Neural progenitor cell (in vitro differentiated cells): ENCODE data around the gene CADM1. TPM values are rescaled to one million over a fixed set of nuclear protein-coding genes. Genes with fewer than 3 reads are reported as not detected.

ENCODE experiments used
- DNase-seq: peaks from one replicate; pipeline ENCODE4 v3.0.0-alpha.2; 2016; ENCODE audit warnings: low spot score
- H2AFZ ChIP-seq: fragments of 200-600 bp; sonication (generic); replicated peaks from 2 replicates; pipeline ENCODE4 v1.6.1; 2016; ENCODE audit warnings: antibody characterized with exemption
- H3F3A ChIP-seq: fragments of 200-600 bp; sonication (generic); 2 replicates; pipeline ENCODE4 v1.6.1; 2016; ENCODE audit warnings: antibody characterized with exemption, low read depth
- H3K27ac ChIP-seq: fragments of 200-600 bp; sonication (generic); 2 replicates; pipeline ENCODE4 v1.5.1; 2016; ENCODE audit warnings: mild to moderate bottlenecking
- H3K27me3 ChIP-seq: fragments of 200-600 bp; sonication (generic); 2 replicates; pipeline ENCODE4 v1.6.1; 2016; ENCODE audit warnings: mild to moderate bottlenecking, moderate library complexity
- H3K36me3 ChIP-seq: fragments of 200-600 bp; sonication (generic); 2 replicates; pipeline ENCODE4 v1.5.1; 2016
- H3K4me1 ChIP-seq: fragments of 200-600 bp; sonication (generic); 2 replicates; pipeline ENCODE4 v1.6.1; 2016; ENCODE audit warnings: mixed run types
- H3K4me2 ChIP-seq: fragments of 200-600 bp; sonication (generic); 2 replicates; pipeline ENCODE4 v1.6.1; 2016
- H3K4me3 ChIP-seq: fragments of 200-600 bp; sonication (generic); 2 replicates; pipeline ENCODE4 v1.5.1; 2016
- H3K79me2 ChIP-seq: fragments of 200-600 bp; sonication (generic); 2 replicates; pipeline ENCODE4 v1.6.1; 2016; ENCODE audit warnings: low read depth
- H3K9ac ChIP-seq: fragments of 200-600 bp; sonication (generic); 2 replicates; pipeline ENCODE4 v1.6.1; 2016
- H3K9me3 ChIP-seq: fragments of 200-600 bp; sonication (generic); 2 replicates; pipeline ENCODE4 v1.5.1; 2016; ENCODE audit warnings: low read depth
- H4K20me1 ChIP-seq: fragments of 200-600 bp; sonication (generic); 2 replicates; pipeline ENCODE4 v1.6.1; 2016; ENCODE audit warnings: low read depth
- H3K27ac Mint-ChIP-seq: 3 replicates; pipeline ENCODE4 v1.8.0; 2021; ENCODE audit warnings: mixed read lengths
- H3K27me3 Mint-ChIP-seq: 2 replicates; pipeline ENCODE4 v1.8.0; 2022; ENCODE audit warnings: low read depth, mild to moderate bottlenecking, inconsistent platforms, moderate library complexity, mixed read lengths; ENCODE audit not compliant: insufficient read depth
- H3K36me3 Mint-ChIP-seq: 3 replicates; pipeline ENCODE4 v1.8.0; 2021; ENCODE audit warnings: mixed read lengths
- H3K4me1 Mint-ChIP-seq: 3 replicates; pipeline ENCODE4 v1.8.0; 2021; ENCODE audit warnings: mixed read lengths
- H3K4me3 Mint-ChIP-seq: 3 replicates; pipeline ENCODE4 v1.8.0; 2021; ENCODE audit warnings: mild to moderate bottlenecking, moderate library complexity, mixed read lengths
- H3K9me3 Mint-ChIP-seq: 3 replicates; pipeline ENCODE4 v1.8.0; 2020; ENCODE audit warnings: mixed read lengths
- CTCF ChIP-seq: fragments of 200-600 bp; sonication (generic); IDR thresholded peaks from 2 replicates; pipeline ENCODE4 v1.5.1; 2017; ENCODE audit warnings: antibody characterized with exemption, mild to moderate bottlenecking
- EZH2 ChIP-seq: fragments of 200-600 bp; sonication (generic); IDR thresholded peaks from 2 replicates; pipeline ENCODE4 v1.6.1; 2017; ENCODE audit warnings: antibody characterized with exemption, mild to moderate bottlenecking, moderate library complexity
- EZH2phosphoT487 ChIP-seq: fragments of 200-600 bp; sonication (generic); IDR thresholded peaks from 2 replicates; pipeline ENCODE4 v1.6.1; 2017; ENCODE audit warnings: antibody characterized with exemption
- total RNA-seq: library from RNA; depleted of rRNA; stranded (reverse); fragments of >200 nt; gene quantifications from 2 replicates; pipeline ENCODE4 v1.2.3, GENCODE V29; 2015; ENCODE audit warnings: low replicate concordance

Gene CADM1
- total RNA-seq, 1 donor from 2014 or later, result 123 TPM

GRCh38 chr11:115244296-115244695 lies 259.9 kb downstream of the CADM1 start:
- H3K4me2 ChIP-seq, result no peak overlapping the region
- no peaks in the 10 kb centered on the region for H3K36me3 ChIP-seq
- no peaks in the 10 kb centered on the region for H3K9me3 ChIP-seq
- H2AFZ ChIP-seq, result no peak overlapping the region
- no peaks in the 10 kb centered on the region for H3K79me2 ChIP-seq
- TF ChIP-seq EZH2 (no peak), CTCF (no peak), EZH2phosphoT487 (no peak)
- H3K36me3 Mint-ChIP-seq, result peaks cover 1% of the 10 kb centered on the region
- no peak overlapping the region for H3K27ac ChIP-seq
- peaks cover 4% of the 10 kb centered on the region for H3K4me1 ChIP-seq
- peaks cover 5% of the 10 kb centered on the region for H3K4me1 Mint-ChIP-seq
- peaks cover 2% of the 10 kb centered on the region for H3K27me3 Mint-ChIP-seq
- no peaks in the 10 kb centered on the region for H4K20me1 ChIP-seq
- no peak for DNase-seq
- no peak overlapping the region for H3K4me3 ChIP-seq
- H3K27me3 ChIP-seq, result no peaks in the 10 kb centered on the region
- H3K27ac Mint-ChIP-seq, result no peak overlapping the region
- H3K9ac ChIP-seq, result no peak overlapping the region
- H3K9me3 Mint-ChIP-seq, result no peaks in the 10 kb centered on the region
- H3F3A ChIP-seq, result no peaks in the 10 kb centered on the region
- H3K4me3 Mint-ChIP-seq, result no peak overlapping the region

GRCh38 chr11:115242982-115243381 lies 261.2 kb downstream of the CADM1 start:
- Histone ChIP-seq H2AFZ (no peak overlapping the region), H3K4me1 (peaks cover 4% of the 10 kb centered on the region), H3K36me3 (no peaks in the 10 kb centered on the region), H3K27me3 (no peaks in the 10 kb centered on the region), H4K20me1 (no peaks in the 10 kb centered on the region), H3K4me3 (no peak overlapping the region), H3K9ac (no peak overlapping the region), H3K27ac (no peak overlapping the region), H3K4me2 (no peak overlapping the region), H3F3A (no peaks in the 10 kb centered on the region), H3K9me3 (no peaks in the 10 kb centered on the region), H3K79me2 (no peaks in the 10 kb centered on the region)
- TF ChIP-seq CTCF (no peak), EZH2 (no peak), EZH2phosphoT487 (no peak)
- Mint-ChIP-seq H3K9me3 (no peaks in the 10 kb centered on the region), H3K4me3 (no peak overlapping the region), H3K27me3 (peaks cover 2% of the 10 kb centered on the region), H3K36me3 (peaks cover 1% of the 10 kb centered on the region), H3K4me1 (peaks cover 5% of the 10 kb centered on the region), H3K27ac (no peak overlapping the region)
- DNase-seq, result no peak

GRCh38 chr11:115241899-115242298 lies 262.3 kb downstream of the CADM1 start:
- H3K4me1 ChIP-seq, result no peaks in the 10 kb centered on the region
- Mint-ChIP-seq H3K36me3 (peaks cover 3% of the 10 kb centered on the region), H3K27me3 (peaks cover 2% of the 10 kb centered on the region), H3K27ac (no peak overlapping the region), H3K4me1 (peaks cover 5% of the 10 kb centered on the region), H3K4me3 (no peak overlapping the region), H3K9me3 (no peaks in the 10 kb centered on the region)
- H3K4me2 ChIP-seq, result no peak overlapping the region
- no peaks in the 10 kb centered on the region for H3K9me3 ChIP-seq
- no peak overlapping the region for H3K9ac ChIP-seq
- no peak overlapping the region for H3K27ac ChIP-seq
- H3K4me3 ChIP-seq, result no peak overlapping the region
- no peaks in the 10 kb centered on the region for H4K20me1 ChIP-seq
- no peaks in the 10 kb centered on the region for H3K79me2 ChIP-seq
- H3K27me3 ChIP-seq, result no peaks in the 10 kb centered on the region
- no peaks in the 10 kb centered on the region for H3K36me3 ChIP-seq
- TF ChIP-seq EZH2 (no peak), EZH2phosphoT487 (no peak), CTCF (no peak)
- no peak for DNase-seq
- no peak overlapping the region for H2AFZ ChIP-seq
- H3F3A ChIP-seq, result no peaks in the 10 kb centered on the region

GRCh38 chr11:115238791-115239190 lies 265.4 kb downstream of the CADM1 start:
- Mint-ChIP-seq H3K27me3 (no peaks in the 10 kb centered on the region), H3K4me1 (no peaks in the 10 kb centered on the region), H3K4me3 (no peak overlapping the region), H3K36me3 (peaks cover 7% of the 10 kb centered on the region), H3K9me3 (no peaks in the 10 kb centered on the region), H3K27ac (no peak overlapping the region)
- Histone ChIP-seq H3K36me3 (no peaks in the 10 kb centered on the region), H2AFZ (no peak overlapping the region), H3K4me2 (no peak overlapping the region), H3K27me3 (no peaks in the 10 kb centered on the region), H3K27ac (no peak overlapping the region), H4K20me1 (no peaks in the 10 kb centered on the region), H3K9ac (no peak overlapping the region), H3K79me2 (no peaks in the 10 kb centered on the region), H3F3A (no peaks in the 10 kb centered on the region), H3K4me1 (no peaks in the 10 kb centered on the region), H3K4me3 (no peak overlapping the region), H3K9me3 (no peaks in the 10 kb centered on the region)
- DNase-seq, result no peak
- no peak for TF ChIP-seq EZH2phosphoT487
- TF ChIP-seq CTCF, result peak; percentile 26
